ENCODE results near the gene POTEI.
"Not testable (repeated sequence)": the region's sequence is repeated elsewhere in the genome, so short reads cannot be mapped to it uniquely, and the experiment has no call there.

The POTEI gene

GRCh38 chr2:130509228-130509627, at the start of gene POTEI:
Gene POTEI, minus strand, starts transcription at chr2:130509328. Its CDS starts 93 bp downstream, at chr2:130509235.
- DNase-seq = not testable (repeated sequence)

GRCh38 chr2:130556441-130556840, 47.3 kb upstream of the POTEI start:
- DNase-seq = not testable (repeated sequence)

- DNase-seq = not testable (repeated sequence)
Measured at GRCh38 chr2:130554178-130554577, 45.0 kb upstream of the POTEI start.

GRCh38 chr2:130549475-130549874, 40.3 kb upstream of the POTEI start:
- DNase-seq = not testable (repeated sequence)

GRCh38 chr2:130548418-130548817, 39.3 kb upstream of the POTEI start:
- DNase-seq = not testable (repeated sequence)

GRCh38 chr2:130544978-130545377, 35.9 kb upstream of the POTEI start:
- DNase-seq = not testable (repeated sequence)

- not testable (repeated sequence) for DNase-seq
Measured at GRCh38 chr2:130543785-130544528, 34.8 kb upstream of the POTEI start.

GRCh38 chr2:130542789-130543188, 33.7 kb upstream of the POTEI start:
- DNase-seq = not testable (repeated sequence)

- DNase-seq = not testable (repeated sequence)
Measured at GRCh38 chr2:130538271-130538670, 29.1 kb upstream of the POTEI start.

- DNase-seq = not testable (repeated sequence)
Measured at GRCh38 chr2:130536654-130537053, 27.5 kb upstream of the POTEI start.

- DNase-seq = not testable (repeated sequence)
Measured at GRCh38 chr2:130531672-130532071, 22.5 kb upstream of the POTEI start.

GRCh38 chr2:130531225-130531624, 22.1 kb upstream of the POTEI start:
- DNase-seq = not testable (repeated sequence)

GRCh38 chr2:130530212-130530611, 21.1 kb upstream of the POTEI start:
- DNase-seq = not testable (repeated sequence)

- not testable (repeated sequence) for DNase-seq
Measured at GRCh38 chr2:130529545-130529944, 20.4 kb upstream of the POTEI start.

GRCh38 chr2:130527365-130527967, 18.3 kb upstream of the POTEI start:
- DNase-seq = not testable (repeated sequence)

GRCh38 chr2:130522390-130522789, 13.3 kb upstream of the POTEI start:
- not testable (repeated sequence) for DNase-seq

GRCh38 chr2:130520992-130521391, 11.9 kb upstream of the POTEI start, which contains the start of gene CFC1B:
Gene CFC1B, plus strand, starts transcription at chr2:130521222. Its CDS starts 263 bp downstream, at chr2:130521485.
- DNase-seq = not testable (repeated sequence)

GRCh38 chr2:130518516-130519106, 9.5 kb upstream of the POTEI start:
- not testable (repeated sequence) for DNase-seq

- not testable (repeated sequence) for DNase-seq
Measured at GRCh38 chr2:130511747-130512451, 2.8 kb upstream of the POTEI start.

- DNase-seq = not testable (repeated sequence)
Measured at GRCh38 chr2:130510807-130511746, 1.9 kb upstream of the POTEI start.

GRCh38 chr2:130491073-130491472, 18.1 kb downstream of the POTEI start:
- not testable (repeated sequence) for DNase-seq

GRCh38 chr2:130455413-130455812, 53.7 kb downstream of the POTEI start:
- not testable (repeated sequence) for DNase-seq

All from retina (tissue), 1 donor.